H1 (cell line): ENCODE data around the gene TGIF1. TPM values are rescaled to one million over a fixed set of nuclear protein-coding genes. Genes with fewer than 3 reads are reported as not detected.

ENCODE experiments used
- ASH2L ChIP-seq: fragments of 200-600, 300-600 bp; sonication (generic); IDR thresholded peaks from one replicate; pipeline ENCODE4 v1.7.1; 2017; ENCODE audit warnings: low read length
- CREB1 ChIP-seq: IDR thresholded peaks from 2 replicates; pipeline ENCODE4 v1.6.1; 2012; ENCODE audit warnings: inconsistent platforms
- RAD21 ChIP-seq, 2 experiments: IDR thresholded peaks in 1 of 2; conservative IDR thresholded peaks in 1 of 2; 2 replicates each; pipeline ENCODE4 v1.6.1; 2011; ENCODE audit warnings: low read depth in 2 of 2, low read length in 2 of 2, improper control_type of control experiment in 1 of 2, inconsistent platforms in 1 of 2, mild to moderate bottlenecking in 1 of 2, moderate library complexity in 1 of 2
- RBBP5 ChIP-seq: IDR thresholded peaks from 2 replicates; pipeline ENCODE4 v1.7.1; 2012; ENCODE audit warnings: low read depth, mild to moderate bottlenecking, inconsistent platforms, low read length, moderate library complexity, borderline replicate concordance
- RFX5 ChIP-seq: IDR thresholded peaks from 2 replicates; pipeline ENCODE4 v1.6.1; 2011; ENCODE audit warnings: low read depth, low read length, improper control_type of control experiment, borderline replicate concordance
- polyA plus RNA-seq, 7 experiments: library from polyadenylated mRNA; depleted of rRNA in 3 of 7; stranded (reverse) in 5 of 7; unstranded in 2 of 7; fragments of >200 nt in 5 of 7; fragments of 200-250 nt in 2 of 7; gene quantifications; 1 replicate in 5 of 7; 2 replicates in 1 of 7; 4 replicates in 1 of 7; pipeline versions ENCODE4 v1.2.1 to v1.2.3, GENCODE V29; 2011 to 2013; ENCODE audit warnings: missing spikeins in 2 of 7, mixed read lengths in 2 of 7
- total RNA-seq: library from RNA; stranded (reverse); fragmentation: NEBNext Ultra II Directional; extraction: Animal tissue kit (Norgen Biotek cat#: 25700); gene quantifications from 2 replicates; pipeline ENCODE4 v1.2.1, GENCODE V29; 2021
- TF ChIP-seq, protein P1 (sequence below): IDR thresholded peaks from 2 replicates; pipeline ENCODE4 v1.6.1; 2012; ENCODE audit warnings: inconsistent platforms
- TF ChIP-seq, protein P2 (sequence below): fragments of 300-600 bp; sonication (generic); IDR thresholded peaks from 2 replicates; pipeline ENCODE4 v1.7.1; 2012; ENCODE audit warnings: low read length, moderate library complexity, mild to moderate bottlenecking, inconsistent platforms; ENCODE audit not compliant: insufficient replicate concordance

Gene TGIF1
- total and polyA plus RNA-seq, 2 of the 8 experiments (the other 6 are each of a cell fraction or from before 2014, with no cell fraction given): 256 to 262 TPM

DNA sequence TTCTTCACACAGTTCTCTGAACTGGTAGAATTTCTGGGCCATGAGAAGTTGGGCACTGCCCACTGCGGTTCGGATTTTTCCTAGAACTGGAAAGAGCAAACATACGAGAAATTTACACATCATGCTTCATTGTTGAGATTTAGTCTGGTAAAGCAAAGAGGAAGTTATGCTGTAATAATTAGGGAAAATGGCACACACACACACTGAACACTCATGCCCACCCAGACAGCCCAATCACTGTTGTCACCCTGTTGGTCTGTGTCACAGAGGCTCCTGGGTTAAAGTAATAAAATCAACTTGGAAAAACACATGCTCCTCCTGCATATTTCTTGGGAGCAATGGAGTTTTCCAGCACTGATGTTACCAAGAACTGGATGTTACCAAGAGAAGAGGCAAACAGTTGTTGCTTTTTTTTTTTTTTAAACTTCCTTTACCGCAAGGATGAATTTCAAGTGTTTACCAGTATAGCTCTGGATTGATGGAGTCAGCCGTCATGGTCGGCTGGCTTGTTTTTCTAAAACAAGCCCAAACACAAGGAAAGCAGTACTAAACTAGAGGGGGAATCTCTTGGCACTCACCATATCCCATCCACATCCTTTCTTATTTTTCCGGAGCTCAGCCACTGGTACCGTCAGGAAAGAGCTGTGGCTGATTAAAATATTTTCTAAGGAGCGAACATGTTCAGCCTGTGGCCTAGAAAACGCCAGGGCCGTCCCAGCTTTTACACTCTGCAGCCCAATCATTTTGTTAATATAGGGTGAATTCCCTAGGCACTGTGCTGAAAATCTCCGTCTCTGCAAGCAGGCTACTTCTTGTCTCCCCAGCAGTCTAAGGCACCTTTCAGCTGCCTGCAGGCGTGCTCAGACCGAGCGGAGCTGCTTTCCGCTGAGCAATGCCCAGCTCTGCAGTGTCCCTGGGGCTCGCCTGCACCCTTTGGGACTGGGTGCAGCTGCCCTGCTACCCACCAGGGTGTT, 58.9 kb downstream of the TGIF1 start (continued):
- TF ChIP-seq, protein P1, sequence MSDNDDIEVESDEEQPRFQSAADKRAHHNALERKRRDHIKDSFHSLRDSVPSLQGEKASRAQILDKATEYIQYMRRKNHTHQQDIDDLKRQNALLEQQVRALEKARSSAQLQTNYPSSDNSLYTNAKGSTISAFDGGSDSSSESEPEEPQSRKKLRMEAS: no peak
- TF ChIP-seq RAD21 (IDR thresholded peaks at IDR 0.05 in 1 of 2, conservative IDR thresholded peaks at IDR 0.05 in 1 of 2; ENCODE audit: low read depth in 2 of 2, low read length in 2 of 2) (no peak), CREB1 (no peak), RBBP5 (no peak), ASH2L (no peak), RFX5 (no peak)
- TF ChIP-seq, protein P2, sequence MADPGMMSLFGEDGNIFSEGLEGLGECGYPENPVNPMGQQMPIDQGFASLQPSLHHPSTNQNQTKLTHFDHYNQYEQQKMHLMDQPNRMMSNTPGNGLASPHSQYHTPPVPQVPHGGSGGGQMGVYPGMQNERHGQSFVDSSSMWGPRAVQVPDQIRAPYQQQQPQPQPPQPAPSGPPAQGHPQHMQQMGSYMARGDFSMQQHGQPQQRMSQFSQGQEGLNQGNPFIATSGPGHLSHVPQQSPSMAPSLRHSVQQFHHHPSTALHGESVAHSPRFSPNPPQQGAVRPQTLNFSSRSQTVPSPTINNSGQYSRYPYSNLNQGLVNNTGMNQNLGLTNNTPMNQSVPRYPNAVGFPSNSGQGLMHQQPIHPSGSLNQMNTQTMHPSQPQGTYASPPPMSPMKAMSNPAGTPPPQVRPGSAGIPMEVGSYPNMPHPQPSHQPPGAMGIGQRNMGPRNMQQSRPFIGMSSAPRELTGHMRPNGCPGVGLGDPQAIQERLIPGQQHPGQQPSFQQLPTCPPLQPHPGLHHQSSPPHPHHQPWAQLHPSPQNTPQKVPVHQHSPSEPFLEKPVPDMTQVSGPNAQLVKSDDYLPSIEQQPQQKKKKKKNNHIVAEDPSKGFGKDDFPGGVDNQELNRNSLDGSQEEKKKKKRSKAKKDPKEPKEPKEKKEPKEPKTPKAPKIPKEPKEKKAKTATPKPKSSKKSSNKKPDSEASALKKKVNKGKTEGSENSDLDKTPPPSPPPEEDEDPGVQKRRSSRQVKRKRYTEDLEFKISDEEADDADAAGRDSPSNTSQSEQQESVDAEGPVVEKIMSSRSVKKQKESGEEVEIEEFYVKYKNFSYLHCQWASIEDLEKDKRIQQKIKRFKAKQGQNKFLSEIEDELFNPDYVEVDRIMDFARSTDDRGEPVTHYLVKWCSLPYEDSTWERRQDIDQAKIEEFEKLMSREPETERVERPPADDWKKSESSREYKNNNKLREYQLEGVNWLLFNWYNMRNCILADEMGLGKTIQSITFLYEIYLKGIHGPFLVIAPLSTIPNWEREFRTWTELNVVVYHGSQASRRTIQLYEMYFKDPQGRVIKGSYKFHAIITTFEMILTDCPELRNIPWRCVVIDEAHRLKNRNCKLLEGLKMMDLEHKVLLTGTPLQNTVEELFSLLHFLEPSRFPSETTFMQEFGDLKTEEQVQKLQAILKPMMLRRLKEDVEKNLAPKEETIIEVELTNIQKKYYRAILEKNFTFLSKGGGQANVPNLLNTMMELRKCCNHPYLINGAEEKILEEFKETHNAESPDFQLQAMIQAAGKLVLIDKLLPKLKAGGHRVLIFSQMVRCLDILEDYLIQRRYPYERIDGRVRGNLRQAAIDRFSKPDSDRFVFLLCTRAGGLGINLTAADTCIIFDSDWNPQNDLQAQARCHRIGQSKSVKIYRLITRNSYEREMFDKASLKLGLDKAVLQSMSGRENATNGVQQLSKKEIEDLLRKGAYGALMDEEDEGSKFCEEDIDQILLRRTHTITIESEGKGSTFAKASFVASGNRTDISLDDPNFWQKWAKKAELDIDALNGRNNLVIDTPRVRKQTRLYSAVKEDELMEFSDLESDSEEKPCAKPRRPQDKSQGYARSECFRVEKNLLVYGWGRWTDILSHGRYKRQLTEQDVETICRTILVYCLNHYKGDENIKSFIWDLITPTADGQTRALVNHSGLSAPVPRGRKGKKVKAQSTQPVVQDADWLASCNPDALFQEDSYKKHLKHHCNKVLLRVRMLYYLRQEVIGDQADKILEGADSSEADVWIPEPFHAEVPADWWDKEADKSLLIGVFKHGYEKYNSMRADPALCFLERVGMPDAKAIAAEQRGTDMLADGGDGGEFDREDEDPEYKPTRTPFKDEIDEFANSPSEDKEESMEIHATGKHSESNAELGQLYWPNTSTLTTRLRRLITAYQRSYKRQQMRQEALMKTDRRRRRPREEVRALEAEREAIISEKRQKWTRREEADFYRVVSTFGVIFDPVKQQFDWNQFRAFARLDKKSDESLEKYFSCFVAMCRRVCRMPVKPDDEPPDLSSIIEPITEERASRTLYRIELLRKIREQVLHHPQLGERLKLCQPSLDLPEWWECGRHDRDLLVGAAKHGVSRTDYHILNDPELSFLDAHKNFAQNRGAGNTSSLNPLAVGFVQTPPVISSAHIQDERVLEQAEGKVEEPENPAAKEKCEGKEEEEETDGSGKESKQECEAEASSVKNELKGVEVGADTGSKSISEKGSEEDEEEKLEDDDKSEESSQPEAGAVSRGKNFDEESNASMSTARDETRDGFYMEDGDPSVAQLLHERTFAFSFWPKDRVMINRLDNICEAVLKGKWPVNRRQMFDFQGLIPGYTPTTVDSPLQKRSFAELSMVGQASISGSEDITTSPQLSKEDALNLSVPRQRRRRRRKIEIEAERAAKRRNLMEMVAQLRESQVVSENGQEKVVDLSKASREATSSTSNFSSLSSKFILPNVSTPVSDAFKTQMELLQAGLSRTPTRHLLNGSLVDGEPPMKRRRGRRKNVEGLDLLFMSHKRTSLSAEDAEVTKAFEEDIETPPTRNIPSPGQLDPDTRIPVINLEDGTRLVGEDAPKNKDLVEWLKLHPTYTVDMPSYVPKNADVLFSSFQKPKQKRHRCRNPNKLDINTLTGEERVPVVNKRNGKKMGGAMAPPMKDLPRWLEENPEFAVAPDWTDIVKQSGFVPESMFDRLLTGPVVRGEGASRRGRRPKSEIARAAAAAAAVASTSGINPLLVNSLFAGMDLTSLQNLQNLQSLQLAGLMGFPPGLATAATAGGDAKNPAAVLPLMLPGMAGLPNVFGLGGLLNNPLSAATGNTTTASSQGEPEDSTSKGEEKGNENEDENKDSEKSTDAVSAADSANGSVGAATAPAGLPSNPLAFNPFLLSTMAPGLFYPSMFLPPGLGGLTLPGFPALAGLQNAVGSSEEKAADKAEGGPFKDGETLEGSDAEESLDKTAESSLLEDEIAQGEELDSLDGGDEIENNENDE: no peak
